HG02623 (cell line): ENCODE measurements around the gene SHLD1.

ENCODE experiments used
- ATAC-seq: cut with Tn5 transposase; IDR thresholded peaks from one replicate; pipeline ENCODE4 v1.9.1; 2021; ENCODE audit warnings: moderate library complexity; ENCODE audit not compliant: unreplicated experiment

SHLD1 gene

DNA sequence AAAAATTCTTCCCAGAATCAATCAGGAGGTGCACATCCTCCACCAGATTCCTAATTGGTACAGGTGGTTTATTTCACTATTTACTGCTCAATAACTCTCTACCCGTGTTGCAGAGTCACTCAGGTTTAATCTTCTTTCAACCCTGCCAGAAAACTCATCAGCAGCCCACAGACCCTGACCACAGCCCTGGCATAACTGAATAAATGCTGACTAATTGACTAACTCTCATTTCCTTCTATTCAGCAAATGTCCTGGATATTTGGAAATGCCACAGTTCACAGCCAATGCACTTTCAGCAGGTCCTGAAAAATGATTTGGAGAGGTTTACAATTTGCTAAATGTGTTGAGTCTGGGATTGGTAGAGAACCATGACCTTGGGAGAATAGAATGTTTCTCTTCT is 137.8 kb downstream of the SHLD1 start:
- ATAC-seq: no peak

DNA sequence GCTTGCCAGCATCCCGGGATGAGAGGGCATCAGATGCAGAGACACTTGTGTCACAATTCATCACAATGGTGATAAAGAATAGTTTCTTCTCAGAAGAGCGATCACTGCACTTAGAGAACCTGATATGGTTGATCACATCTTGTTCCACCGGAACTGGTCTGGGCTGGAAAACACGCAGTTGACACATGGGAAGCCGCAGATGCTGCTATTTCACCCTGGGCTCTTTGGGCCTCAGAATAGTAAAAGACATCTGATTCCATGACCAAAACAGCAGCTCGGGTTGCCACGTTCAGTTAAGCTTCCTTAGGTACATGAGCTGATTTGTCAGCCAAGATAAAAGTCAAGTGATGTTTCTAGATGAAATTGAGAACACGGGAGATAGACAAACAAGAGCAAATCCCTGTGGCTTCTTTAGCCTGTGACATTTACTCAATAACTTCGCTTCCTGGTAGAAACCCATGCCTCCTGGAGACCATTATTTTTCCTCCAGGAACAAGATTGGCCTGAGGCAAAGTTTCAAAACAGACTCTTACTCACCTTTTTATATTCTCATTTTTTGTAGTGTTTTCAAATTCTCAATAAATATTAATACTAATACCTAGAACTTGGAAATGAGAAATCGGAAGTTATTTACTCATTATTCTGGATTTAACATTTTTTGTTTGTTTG is 140.7 kb downstream of the SHLD1 start:
- no peak for ATAC-seq

DNA sequence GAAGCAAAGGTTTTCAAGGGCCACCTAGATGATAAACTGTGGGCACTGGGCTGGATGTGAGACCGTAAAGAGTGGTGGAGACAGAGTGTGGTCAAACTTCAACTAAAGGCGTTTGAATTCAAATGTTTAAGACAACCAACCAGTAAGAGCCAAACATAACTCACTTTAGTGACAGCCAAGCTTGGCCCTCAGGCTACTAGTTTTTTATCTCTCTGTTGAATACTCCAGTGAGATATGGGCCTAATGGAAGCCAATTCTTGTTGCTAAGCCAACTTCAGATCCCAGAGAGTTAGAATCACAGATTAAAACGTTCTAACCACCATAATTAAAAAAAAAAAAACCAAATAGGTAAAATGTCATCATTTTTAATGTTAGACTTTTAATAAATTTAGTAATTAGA is 142.9 kb downstream of the SHLD1 start:
- no peak for ATAC-seq

DNA sequence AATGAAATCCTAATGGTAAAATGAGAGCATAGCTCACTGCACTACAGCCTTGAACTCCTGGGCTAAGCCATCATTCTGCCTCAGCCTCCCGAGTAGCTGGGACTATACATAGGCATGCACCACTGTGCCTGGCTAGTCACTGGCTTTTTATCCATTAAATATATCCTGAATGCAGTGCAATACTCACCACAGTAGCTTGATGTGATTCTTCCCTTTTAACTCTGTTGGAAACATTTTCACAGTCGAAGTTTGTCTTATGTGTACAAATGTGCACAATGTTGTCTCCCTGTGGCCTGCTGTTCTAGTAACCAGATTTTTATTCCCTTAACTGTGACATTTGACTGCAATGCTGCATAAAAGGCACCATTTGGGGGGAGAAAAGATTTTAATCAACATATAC is 143.4 kb downstream of the SHLD1 start:
- ATAC-seq: no peak

DNA sequence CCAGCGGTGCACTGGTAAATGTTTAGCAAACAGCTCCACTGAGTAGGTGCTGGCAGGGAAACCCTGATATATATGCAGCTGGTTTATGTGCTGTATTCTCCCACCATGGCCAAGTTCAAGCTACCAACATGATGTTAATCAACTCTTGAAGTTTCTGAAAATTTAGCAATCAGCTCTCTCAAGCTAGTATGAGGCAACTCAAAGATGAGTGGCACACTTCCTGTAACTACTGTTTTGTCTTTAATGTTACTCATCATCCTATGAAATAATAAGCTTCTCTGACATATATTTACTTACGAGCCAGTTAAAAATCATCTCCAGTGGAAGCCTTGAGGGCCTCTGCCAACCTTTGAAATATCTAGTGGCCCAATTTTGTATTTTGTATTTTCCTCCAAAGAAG is 145.4 kb downstream of the SHLD1 start:
- ATAC-seq: no peak

DNA sequence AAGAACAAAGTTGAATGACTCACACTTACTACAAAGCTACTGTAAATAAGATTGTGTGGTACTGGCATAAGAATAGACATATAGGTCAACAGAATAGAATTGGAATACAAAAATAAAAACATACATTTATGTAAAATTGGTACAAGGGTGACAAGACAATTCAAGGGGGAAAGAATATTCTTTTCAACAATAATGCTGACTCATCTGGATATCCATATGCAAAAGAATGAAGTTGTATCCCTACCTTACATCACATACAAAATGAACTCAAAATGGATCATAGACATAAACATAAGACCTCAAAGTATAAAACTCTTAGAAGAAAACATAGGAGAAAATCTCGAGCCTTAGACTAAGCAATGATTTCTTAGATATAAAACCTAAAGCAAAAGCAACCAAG is 149.2 kb downstream of the SHLD1 start:
- ATAC-seq: no peak

DNA sequence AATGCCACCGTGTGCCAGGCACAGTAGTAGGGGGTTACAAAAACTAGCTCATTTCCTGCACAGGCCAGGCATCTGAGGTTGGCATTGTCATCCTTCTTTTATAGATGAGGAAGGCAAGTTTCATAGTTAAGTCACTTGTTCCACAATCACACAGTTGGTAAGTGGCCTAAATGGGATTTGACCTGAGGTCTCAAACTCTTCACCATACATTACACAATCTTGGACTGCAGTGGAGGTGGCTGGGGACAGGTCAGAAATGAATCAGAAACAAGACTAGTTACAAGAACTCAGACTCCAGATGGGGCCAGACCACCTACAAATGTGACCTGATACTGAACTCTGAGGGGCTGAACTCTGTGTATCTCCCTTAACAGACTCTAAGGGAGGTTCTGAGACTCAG is 150.7 kb downstream of the SHLD1 start:
- ATAC-seq: no peak

DNA sequence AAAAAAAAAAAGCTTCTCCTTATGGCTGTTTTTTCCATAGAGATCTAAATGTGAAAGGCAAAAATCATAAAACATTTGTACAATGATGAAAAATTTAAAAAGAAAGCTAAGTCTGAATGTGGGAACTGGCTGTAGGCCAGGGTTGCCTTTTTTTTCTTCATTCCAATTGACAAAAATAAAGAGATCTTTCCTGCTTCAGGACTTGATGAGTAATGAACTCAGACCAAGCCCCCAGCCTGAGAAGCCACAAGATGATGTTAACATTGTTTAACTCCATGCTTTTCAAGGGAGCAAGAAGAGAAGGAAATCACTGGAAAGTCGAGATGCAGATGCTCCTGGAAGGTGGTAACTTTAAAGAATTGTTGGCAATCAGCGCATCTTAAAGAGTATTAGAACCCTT is 158.8 kb downstream of the SHLD1 start:
- ATAC-seq: no peak

DNA sequence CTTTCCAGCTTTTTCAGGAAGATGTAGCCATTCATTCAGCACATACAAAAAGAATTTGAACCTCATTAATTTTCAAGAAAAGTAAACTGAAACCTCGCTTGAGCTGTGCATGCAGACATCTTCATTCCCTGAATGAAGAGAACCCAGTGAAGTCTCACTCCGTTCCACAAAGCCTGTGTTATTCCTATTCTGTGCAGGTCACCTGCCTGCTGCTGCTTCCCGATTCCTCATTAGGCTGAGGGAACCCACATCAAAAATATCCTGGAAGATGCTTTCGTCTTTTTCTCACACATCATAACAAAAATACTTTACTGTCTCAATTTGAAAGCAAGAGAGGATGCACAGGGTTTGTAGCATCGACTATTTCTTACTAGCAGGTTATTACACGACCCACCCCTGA is 160.0 kb downstream of the SHLD1 start:
- ATAC-seq: no peak

DNA sequence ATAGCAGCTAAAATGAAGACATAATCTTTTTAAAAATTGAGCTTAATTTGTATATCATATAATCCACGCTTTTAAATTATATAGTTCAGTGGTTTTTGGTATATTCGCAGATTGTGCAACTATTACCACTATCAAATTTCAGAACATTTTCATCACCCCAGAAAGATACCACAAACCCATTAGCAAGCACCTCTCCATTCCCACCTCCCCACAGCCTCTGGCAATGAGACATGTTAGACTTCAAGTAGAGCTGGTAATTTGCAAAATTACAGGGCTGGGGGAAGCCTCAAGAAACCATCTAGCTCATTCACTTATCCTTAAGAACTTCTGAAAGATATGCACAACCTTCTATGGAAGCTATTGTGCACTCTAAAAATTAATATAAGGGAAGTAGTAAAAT is 163.0 kb downstream of the SHLD1 start:
- ATAC-seq: no peak
